Amygdala (tissue), 56 donors: ENCODE results near the gene ZNF469.

Experiments used
- DNase-seq, 56 donors: peaks; one replicate each; lab custom pipeline; 2025; lab: John Stamatoyannopoulos, UW

The ZNF469 gene

DNA sequence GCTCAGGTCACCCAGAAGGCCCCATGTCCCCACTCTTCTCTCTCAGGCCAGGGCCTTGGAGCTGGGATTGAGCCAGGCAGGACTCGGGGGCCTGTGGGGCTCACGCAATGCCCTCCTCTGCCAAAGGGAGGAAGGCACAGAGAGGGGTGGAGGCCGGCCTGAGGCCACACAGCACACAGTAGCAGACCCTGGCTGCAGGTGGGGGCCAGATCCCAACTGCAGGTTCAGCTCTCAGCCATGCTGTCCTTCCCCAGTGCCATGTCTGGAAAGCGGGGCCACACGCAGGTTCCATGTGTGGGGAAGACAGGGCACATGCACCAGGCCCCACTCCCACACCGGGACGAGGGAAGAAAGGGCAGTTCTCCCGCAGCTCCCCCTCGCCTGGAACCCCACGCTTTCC lies 37.0 kb downstream of the ZNF469 start:
- DNase-seq = no peak

DNA sequence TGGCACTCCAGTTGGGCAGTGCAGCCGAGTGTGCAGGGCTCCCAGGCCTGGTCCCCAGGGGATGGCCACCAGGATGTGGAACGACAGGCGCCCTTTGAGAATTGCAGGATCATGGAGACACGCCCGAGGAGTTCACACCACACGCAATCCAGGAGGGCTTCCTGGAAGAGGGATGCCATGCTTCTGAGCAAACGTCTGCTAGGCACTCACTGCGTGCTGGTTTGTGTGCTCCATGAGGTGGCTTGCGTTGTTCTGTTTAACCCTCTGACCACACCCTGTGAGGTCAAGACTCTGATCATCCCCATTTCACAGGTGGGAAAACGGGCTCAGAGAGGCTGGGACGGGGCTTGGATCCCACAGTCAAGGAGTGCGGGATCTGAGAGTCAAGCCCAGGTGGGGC lies 37.7 kb downstream of the ZNF469 start:
- DNase-seq = no peak

DNA sequence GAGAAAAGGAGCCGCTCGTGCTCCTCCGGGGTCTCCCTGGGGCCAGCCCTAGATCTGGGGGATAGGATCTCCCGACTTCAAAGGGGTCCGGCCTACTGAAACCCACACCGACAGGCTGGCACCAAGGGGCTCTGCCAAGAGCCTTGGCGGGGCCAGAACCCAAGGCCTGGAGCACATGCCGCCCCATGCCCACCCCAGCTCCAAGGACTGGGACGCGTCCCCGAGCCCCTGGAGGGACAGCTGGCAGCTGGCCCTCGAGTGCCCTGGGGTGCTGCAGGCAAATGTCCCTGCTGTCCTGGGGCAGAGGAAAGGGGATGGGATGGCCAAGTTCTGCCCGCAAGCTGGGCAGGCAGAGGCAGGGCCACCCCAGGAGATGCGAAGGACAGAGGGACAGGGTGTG lies 38.5 kb downstream of the ZNF469 start:
- no peak for DNase-seq

DNA sequence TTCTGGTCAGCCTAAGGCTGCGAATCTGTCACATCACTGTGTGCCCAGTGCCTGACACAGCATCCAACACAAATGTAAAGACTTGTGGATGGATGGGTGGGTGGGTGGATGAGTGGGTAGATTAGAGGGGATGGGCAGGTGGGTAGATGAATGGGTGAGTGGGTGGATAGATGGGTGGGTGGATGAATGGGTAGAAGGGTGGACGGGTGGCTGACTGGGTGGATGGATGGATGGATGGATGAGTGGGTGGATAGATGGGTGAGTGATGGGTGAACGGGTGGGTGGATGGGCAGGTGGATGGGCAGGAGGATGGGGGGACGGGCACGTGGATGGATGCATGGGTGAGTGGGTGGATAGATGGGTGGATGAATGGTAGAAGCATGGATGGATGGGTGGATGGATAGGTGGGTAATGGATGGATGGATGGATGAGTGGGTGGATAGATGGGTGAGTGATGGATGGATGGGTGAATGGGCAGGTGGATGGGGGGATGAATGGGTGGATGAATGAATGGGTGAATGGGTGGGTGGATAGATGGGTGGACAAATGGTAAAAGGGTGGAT lies 39.2 kb downstream of the ZNF469 start:
- no peak for DNase-seq

DNA sequence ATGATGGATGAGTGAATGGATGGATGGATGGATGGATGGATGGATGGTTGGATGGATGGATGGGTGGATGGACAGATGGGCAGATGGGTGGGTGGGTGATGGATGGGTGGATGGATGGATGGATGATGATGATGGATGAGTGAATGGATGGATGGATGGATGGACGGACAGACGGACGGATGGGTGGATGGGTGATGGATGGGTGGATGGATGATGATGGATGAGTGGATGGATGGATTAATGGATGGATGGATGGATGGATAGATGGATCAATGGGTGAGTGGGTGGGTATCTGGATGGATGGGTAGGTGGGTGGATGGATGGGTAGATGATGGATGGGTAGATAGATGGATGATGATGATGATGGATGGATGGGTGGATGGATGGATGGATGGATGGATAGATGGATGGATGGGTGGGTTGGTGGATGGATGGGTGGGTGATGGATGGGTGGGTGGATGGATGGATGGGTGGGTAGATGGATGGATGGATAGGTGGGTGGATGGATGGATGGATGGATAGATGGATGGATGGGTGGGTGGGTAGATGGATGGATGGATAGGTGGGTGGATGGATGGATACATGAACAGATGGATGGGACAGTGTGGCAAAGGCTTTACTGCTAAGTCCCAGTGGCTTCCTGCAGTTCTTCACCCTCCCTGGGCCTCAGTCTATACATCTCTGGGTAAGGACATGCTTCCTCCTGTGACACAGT lies 40.1 kb downstream of the ZNF469 start:
- no peak for DNase-seq

DNA sequence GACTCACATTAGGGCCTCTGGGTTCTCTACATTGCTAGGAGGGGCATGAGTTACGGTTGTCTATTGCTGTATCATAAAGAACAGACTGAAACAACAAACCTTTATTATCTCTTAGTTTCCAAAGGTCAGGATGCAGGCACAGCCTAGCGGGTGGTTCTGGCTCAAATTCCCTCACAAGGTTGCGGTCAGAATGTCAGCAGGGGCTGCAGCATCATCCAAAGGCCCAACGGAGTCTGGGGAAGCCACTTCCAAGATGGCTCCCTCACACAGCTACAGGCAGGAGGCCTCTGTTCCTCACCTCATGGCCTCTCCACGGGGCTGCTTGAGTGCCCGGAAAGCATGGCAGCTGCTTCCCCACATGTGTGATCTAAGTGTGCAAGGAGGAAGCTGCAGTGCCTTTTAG lies 40.7 kb downstream of the ZNF469 start:
- DNase-seq = no peak

DNA sequence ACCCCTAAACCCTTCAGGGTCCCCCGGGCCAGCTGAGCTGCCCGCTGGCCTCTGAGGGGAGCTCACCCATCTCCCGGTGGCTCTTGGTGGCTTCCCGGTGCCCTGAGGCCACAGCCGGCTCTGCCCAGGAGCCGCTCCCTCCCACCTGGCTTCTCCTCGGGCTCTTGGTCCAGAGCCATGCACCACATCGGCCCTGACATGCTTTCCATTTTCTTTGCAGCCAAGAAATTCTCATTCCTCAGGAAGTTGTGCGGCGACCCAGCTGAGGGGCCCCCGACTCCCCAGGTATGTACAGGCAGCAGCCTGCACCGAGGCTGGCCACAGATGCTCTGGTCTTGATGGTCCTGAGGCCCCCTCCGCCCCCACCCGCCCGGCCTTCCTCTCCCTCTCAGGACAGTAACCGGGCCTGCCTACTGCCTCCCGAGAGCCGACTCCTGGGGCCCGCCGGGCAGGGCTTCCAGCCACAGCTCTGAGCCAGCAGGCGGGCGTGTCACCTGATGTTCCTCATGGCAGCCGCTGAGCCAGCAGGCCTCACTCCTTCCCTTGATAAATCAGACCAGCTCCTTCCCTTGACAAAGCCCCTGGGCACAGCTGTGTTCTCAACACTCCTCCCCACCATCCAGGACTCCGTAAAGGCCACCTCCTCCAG lies 42.0 kb downstream of the ZNF469 start:
- peak in 16 of 56 donors; percentile 9 to 57 (median 26) for DNase-seq

DNA sequence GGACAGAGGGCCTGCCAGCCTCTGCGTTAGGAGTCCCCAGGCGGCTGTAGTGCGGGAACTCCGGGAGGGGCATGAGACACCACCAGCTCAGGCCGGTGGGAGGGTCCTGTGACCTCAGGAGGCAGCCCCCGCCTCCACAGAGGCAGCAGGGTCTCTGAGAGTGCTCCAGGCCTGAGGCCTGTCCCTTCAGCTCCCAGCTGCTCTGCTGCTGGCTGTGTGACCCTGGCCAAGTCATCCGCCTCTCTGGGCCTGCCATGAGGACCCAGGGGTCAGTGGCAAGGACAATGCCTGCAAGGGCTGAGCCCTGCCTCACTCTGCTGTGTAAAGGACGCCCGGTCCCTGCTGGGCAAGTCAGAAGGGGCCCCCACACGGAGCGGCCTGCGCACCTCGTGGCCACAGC lies 43.3 kb downstream of the ZNF469 start:
- DNase-seq = no peak

DNA sequence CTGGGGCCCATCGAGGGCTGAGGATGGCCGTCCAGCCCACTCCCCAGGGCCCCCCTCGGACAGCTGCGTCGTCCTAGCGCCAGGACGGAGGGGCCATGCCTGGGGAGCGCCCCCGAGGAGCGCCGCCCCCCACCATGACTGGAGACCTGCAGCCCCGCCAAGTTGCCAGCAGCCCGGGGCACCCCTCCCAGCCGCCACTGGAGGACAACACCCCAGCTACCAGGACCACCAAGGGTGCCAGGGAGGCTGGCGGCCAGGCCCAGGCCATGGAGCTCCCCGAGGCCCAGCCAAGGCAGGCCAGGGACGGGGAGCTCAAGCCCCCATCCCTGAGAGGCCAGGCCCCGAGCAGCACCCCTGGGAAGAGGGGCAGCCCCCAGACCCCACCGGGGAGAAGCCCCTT lies 44.6 kb downstream of the ZNF469 start:
- no peak for DNase-seq

DNA sequence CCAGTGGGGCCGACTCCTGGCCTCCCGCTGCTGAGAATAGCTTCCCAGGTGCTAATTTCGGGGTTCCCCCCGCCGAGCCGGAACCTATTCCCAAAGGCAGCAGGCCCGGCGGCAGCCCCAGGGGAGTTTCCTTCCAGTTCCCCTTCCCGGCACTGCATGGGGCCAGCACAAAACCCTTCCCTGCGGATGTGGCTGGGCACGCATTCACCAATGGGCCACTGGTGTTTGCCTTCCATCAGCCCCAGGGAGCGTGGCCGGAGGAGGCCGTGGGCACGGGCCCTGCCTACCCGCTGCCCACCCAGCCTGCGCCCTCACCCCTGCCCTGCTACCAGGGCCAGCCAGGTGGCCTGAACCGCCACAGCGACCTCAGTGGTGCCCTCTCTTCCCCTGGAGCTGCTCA lies 45.4 kb downstream of the ZNF469 start:
- peak in 1 of 56 donors; percentile 7 for DNase-seq

DNA sequence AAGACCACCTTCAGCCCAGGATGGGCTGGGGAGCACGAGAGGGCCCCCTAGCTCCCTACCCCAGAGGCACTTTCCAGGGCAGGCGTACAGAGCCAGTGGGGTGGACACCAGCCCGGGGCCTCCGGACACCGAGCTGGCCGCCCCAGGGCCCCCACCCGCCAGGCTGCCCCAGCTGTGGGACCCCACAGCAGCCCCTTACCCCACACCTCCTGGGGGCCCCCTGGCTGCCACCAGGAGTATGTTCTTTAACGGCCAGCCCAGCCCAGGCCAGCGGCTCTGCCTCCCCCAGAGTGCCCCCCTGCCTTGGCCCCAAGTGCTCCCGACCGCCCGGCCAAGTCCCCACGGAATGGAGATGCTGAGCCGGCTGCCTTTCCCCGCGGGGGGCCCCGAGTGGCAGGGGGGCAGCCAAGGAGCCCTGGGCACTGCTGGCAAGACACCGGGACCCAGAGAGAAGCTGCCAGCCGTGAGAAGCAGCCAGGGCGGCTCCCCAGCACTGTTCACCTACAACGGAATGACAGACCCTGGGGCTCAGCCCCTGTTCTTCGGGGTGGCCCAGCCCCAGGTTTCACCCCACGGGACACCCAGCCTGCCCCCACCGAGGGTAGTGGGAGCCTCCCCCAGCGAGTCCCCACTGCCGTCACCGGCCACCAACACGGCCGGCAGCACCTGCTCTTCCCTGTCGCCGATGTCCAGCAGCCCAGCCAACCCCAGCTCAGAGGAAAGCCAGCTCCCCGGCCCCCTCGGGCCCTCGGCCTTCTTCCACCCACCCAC lies 46.0 kb downstream of the ZNF469 start:
- peak in 22 of 56 donors; percentile 8 to 63 (median 30) for DNase-seq

DNA sequence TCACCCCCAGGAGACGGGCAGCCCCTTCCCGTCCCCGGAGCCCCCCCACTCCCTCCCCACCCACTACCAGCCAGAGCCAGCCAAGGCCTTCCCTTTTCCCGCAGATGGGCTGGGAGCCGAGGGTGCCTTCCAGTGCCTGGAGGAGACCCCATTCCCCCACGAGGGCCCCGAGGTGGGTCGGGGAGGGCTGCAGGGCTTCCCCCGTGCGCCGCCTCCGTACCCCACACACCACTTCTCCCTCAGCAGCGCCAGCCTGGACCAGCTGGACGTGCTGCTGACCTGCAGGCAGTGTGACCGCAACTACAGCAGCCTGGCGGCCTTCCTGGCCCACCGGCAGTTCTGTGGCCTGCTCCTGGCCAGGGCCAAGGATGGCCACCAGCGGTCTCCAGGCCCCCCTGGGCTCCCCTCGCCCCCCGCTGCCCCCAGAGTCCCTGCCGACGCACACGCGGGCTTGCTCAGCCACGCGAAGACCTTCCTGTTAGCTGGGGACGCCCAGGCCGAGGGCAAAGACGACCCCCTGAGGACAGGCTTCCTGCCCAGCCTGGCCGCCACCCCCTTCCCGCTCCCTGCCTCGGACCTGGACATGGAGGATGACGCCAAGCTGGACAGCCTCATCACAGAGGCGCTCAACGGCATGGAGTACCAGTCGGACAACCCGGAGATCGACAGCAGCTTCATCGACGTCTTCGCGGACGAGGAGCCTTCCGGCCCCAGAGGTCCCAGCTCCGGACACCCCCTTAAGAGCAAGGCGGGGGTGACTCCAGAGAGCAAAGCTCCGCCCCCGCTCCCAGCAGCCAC lies 46.8 kb downstream of the ZNF469 start:
- DNase-seq = peak in 4 of 56 donors; percentile 24 to 39 (median 35)

DNA sequence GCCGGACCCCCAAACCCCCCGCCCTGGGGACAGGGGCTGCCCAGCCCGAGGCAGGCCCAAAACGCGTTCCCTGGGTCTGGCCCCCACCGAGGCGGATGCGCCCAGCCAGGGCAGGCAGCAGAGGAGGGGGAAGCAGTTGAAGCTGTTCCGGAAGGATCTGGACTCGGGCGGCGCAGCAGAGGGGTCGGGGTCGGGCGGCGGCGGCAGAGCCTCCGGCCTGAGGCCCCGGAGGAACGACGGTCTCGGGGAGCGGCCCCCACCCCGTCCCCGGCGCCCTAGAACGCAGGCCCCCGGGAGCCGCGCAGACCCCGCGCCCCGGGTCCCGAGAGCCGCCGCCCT lies 47.4 kb downstream of the ZNF469 start:
- DNase-seq = no peak

DNA sequence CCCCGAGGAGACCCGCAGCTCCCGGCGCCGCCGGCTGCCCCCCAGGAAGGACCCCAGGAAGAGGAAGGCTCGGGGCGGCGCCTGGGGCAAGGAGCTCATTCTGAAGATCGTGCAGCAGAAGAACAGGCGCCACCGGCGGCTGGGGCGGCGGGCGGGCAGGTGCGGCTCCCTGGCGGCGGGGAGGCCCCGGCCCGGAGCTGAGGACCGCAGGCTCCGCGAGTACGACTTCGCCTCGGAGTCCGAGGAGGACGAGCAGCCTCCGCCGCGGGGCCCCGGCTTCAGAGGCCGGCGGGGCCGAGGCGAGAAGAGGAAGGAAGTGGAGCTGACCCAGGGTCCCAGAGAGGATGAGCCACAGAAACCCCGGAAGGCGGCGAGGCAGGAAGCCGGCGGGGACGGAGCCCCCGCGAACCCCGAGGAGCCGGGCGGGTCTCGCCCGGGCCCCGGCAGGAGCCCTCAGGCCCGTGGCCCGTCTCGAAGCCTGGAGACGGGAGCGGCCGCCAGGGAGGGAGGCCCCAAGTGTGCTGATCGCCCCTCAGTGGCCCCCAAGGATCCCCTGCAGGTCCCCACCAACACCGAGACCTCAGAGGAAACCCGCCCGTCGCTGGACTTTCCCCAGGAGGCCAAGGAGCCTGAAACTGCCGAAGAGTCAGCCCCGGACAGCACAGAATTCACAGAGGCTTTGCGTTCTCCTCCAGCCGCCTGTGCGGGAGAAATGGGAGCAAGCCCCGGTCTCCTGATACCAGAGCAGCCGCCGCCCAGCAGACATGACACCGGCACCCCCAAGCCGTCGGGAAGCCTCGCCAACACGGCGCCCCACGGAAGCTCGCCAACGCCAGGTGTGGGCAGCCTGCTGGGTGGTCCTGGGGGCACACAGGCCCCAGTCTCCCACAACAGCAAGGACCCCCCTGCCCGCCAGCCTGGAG lies 48.0 kb downstream of the ZNF469 start:
- DNase-seq = peak in 5 of 56 donors; percentile 7 to 37 (median 23)

DNA sequence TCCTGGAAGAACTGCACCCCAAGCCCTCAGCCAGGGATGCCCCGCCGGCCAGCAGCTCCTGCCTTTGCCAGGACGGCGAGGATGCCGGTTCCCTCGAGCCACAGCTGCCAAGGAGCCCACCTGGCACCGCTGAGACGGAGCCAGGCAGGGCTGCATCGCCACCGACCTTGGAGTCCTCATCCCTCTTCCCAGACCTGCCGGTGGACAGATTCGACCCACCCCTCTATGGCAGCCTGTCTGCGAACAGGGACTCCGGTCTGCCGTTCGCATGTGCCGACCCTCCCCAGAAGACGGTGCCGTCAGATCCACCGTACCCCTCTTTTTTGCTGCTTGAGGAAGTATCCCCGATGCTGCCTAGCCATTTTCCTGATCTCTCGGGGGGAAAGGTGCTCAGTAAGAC lies 48.9 kb downstream of the ZNF469 start:
- no peak for DNase-seq

DNA sequence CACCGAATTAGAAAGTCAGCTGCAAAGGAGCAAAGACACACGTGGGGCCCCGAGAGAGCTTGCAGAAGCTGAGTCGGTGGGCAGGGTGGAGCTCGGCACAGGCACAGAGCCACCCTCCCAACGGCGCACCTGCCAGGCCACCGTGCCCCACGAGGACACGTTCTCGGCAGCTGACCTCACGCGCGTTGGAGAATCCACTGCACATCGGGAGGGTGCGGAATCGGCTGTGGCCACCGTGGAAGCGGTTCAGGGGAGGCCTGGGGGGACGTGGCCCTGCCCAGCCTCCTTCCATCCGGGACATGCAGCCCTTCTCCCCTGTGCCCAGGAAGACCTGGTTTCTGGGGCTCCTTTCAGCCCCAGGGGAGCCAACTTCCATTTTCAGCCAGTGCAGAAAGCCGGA lies 49.4 kb downstream of the ZNF469 start:
- no peak for DNase-seq
